GM12878 (cell line): ENCODE results near the gene TRPC3. TPM values are rescaled to one million over a fixed set of nuclear protein-coding genes. Genes with fewer than 3 reads are reported as not detected.

Experiments
- ATAC-seq: fragments of 200-7000 bp; cut with Tn5 transposase; 3 replicates; pipeline ENCODE4 v1.9.1; 2020; ENCODE audit warnings: mild to moderate bottlenecking, moderate library complexity
- BruUV-seq: library from RNA; stranded (reverse); fragments of 400-500 nt; replicated peaks from 2 replicates; lab custom pipeline; 2021; lab: Mats Ljungman, UMichigan
- CTCF ChIA-PET: fragments of 300-600 bp; sonication (Branson Sonifier 250); formaldehyde crosslinking; extraction: SDS; loops from one replicate; lab custom pipeline; 2021; ENCODE audit warnings: inconsistent platforms; lab: Yijun Ruan, JAX
- POLR2A ChIA-PET: fragments of 350-600 bp; formaldehyde crosslinking; extraction: SDS; loops from one replicate; lab custom pipeline; 2021; ENCODE audit warnings: inconsistent platforms; lab: Charles Lee
- RAD21 ChIA-PET: fragments of 300-600 bp; sonication (Branson Sonifier 250); formaldehyde crosslinking; loops from one replicate; lab custom pipeline; 2023; ENCODE audit warnings: antibody characterized with exemption; ENCODE audit not compliant: unreplicated experiment; lab: Charles Lee
- SMC1A ChIA-PET: fragments of 300-600 bp; sonication (Branson Sonifier 250); formaldehyde crosslinking; loops from one replicate; lab custom pipeline; 2023; ENCODE audit not compliant: unreplicated experiment, uncharacterized antibody; lab: Charles Lee
- DNase-seq: peaks from one replicate; pipeline ENCODE4 v3.0.0-alpha.2; 2011; ENCODE audit warnings: low read depth, low spot score
- FAIRE-seq: peaks from 3 replicates; lab custom pipeline; 2011; peaks lifted over from hg19 to GRCh38; lab: Jason Lieb, UNC
- H2AFZ ChIP-seq: 2 replicates; pipeline ENCODE4 v1.6.0; 2011; ENCODE audit warnings: low read depth, low read length, control low read depth; ENCODE audit not compliant: control insufficient read depth
- H3K27ac ChIP-seq: 2 replicates; pipeline ENCODE4 v1.5.1; 2011; ENCODE audit warnings: control low read depth; ENCODE audit not compliant: control insufficient read depth, insufficient read depth
- H3K27me3 ChIP-seq, 2 experiments: replicated peaks in 1 of 2; 2 replicates each; pipeline versions ENCODE4 v1.6.0 to v1.6.1; 2011; ENCODE audit warnings: low read length in 1 of 2; ENCODE audit not compliant: control insufficient read depth in 2 of 2, insufficient read depth in 2 of 2
- H3K36me3 ChIP-seq, 2 experiments: 2 replicates each; pipeline ENCODE4 v1.5.1; 2011; ENCODE audit warnings: low read length in 1 of 2; ENCODE audit not compliant: control insufficient read depth in 2 of 2, insufficient read depth in 2 of 2
- H3K4me1 ChIP-seq: 2 replicates; pipeline ENCODE4 v1.6.1; 2011; ENCODE audit warnings: mild to moderate bottlenecking, low read length, moderate library complexity, mixed read lengths; ENCODE audit not compliant: control insufficient read depth, insufficient read depth
- H3K4me2 ChIP-seq: 2 replicates; pipeline ENCODE4 v1.6.0; 2011; ENCODE audit warnings: control low read depth; ENCODE audit not compliant: control insufficient read depth, insufficient read depth
- H3K4me3 ChIP-seq: fragments of 200-600 bp; sonication (generic); 2 replicates; pipeline ENCODE4 v1.5.1; 2016
- H3K79me2 ChIP-seq: 2 replicates; pipeline ENCODE4 v1.6.0; 2011; ENCODE audit warnings: low read length; ENCODE audit not compliant: control insufficient read depth, insufficient read depth
- H3K9ac ChIP-seq: 2 replicates; pipeline ENCODE4 v1.8.0; 2011; ENCODE audit warnings: low read length, control low read depth, mixed read lengths; ENCODE audit not compliant: control insufficient read depth, insufficient read depth
- H3K9me3 ChIP-seq: replicated peaks from 3 replicates; pipeline ENCODE4 v1.5.1; 2011; ENCODE audit warnings: mild to moderate bottlenecking, low read length; ENCODE audit not compliant: control insufficient read depth, insufficient read depth
- H4K20me1 ChIP-seq: 2 replicates; pipeline ENCODE4 v1.6.0; 2011; ENCODE audit not compliant: control insufficient read depth, insufficient read depth
- FOXK2 ChIP-seq: fragments of 450-650 bp; IDR thresholded peaks from 2 replicates; pipeline ENCODE4 v1.6.1; 2017; ENCODE audit warnings: mild to moderate bottlenecking, moderate library complexity
- MYC ChIP-seq: IDR thresholded peaks from 2 replicates; pipeline ENCODE4 v1.6.1; 2011; ENCODE audit warnings: mild to moderate bottlenecking, low read length, moderate library complexity, inconsistent platforms; ENCODE audit not compliant: insufficient read depth, insufficient replicate concordance, insufficient read length, severe bottlenecking
- RAD21 ChIP-seq: IDR thresholded peaks from 2 replicates; pipeline ENCODE4 v1.6.1; 2011; ENCODE audit warnings: mild to moderate bottlenecking, low read depth, low read length, moderate library complexity; ENCODE audit not compliant: insufficient read depth
- SMAD1 ChIP-seq: fragments of 450-650 bp; IDR thresholded peaks from 2 replicates; pipeline ENCODE4 v1.6.1; 2018; ENCODE audit warnings: mild to moderate bottlenecking, low read depth; ENCODE audit not compliant: partially characterized antibody
- SP1 ChIP-seq: IDR thresholded peaks from one replicate; pipeline ENCODE4 v1.6.1; 2011; ENCODE audit warnings: low read depth, low read length
- SREBF2 ChIP-seq: IDR thresholded peaks from 2 replicates; pipeline ENCODE4 v1.6.1; 2012; ENCODE audit warnings: mild to moderate bottlenecking, low read length
- SRF ChIP-seq, 2 experiments: IDR thresholded peaks; 2 replicates each; pipeline ENCODE4 v1.6.1; 2011; ENCODE audit warnings: low read depth in 2 of 2, low read length in 2 of 2, mild to moderate bottlenecking in 1 of 2, moderate library complexity in 1 of 2
- STAT1 ChIP-seq: fragments of 450-650 bp; conservative IDR thresholded peaks from 2 replicates; pipeline ENCODE4 v1.6.1; 2014; ENCODE audit warnings: antibody characterized with exemption, mild to moderate bottlenecking
- TAF1 ChIP-seq: IDR thresholded peaks from 2 replicates; pipeline ENCODE4 v1.6.1; 2011; ENCODE audit warnings: mild to moderate bottlenecking, low read depth, low read length, borderline replicate concordance
- TARDBP ChIP-seq: IDR thresholded peaks from 2 replicates; pipeline ENCODE4 v1.6.1; 2016; ENCODE audit warnings: borderline replicate concordance
- YBX1 ChIP-seq: fragments of 450-650 bp; IDR thresholded peaks from 2 replicates; pipeline ENCODE4 v1.6.1; 2016; ENCODE audit warnings: antibody characterized with exemption
- ZSCAN29 ChIP-seq: fragments of 450-650 bp; IDR thresholded peaks from 2 replicates; pipeline ENCODE4 v1.6.1; 2017; ENCODE audit warnings: mild to moderate bottlenecking, moderate library complexity
- WGBS: methylation state at CpG from one replicate; pipeline ENCODE4 v1.1.6; 2016; ENCODE audit warnings: low lambda C conversion rate; ENCODE audit not compliant: insufficient replicate concordance, insufficient coverage; ENCODE audit errors: missing lambda C conversion rate; 5-methylcytosine and 5-hydroxymethylcytosine counted together
- in situ Hi-C: fragments of 300-500 bp; cut with MboI; formaldehyde crosslinking; loops from 9 replicates; pipeline ENCODE4 v1.14.3; 2018; ENCODE audit warnings: mixed read lengths
- intact Hi-C: fragments of 100-400 bp; cut with micrococcal nuclease; formaldehyde crosslinking; loops from one replicate; pipeline ENCODE4 v1.14.2; 2022; ENCODE audit not compliant: unreplicated experiment
- polyA plus RNA-seq, 11 experiments: library from polyadenylated mRNA; depleted of rRNA in 4 of 11; unstranded in 6 of 11; stranded (reverse) in 5 of 11; fragments of >200 nt; fragmentation: Nextera tagmentation in 4 of 11; fragmentation: Illumina TruSeq in 1 of 11; extraction: Ambion mirVana in 4 of 11; extraction: Trizol in 1 of 11; gene quantifications; 1 replicate in 1 of 11; 2 replicates in 10 of 11; pipeline versions ENCODE4 v1.2.1 to v1.2.3, GENCODE V29; 2011 to 2016; ENCODE audit warnings: inconsistent platforms in 2 of 11, missing spikeins in 2 of 11, low read depth in 1 of 11
- total RNA-seq, 4 experiments: library from RNA; depleted of rRNA in 3 of 4; stranded (reverse); fragments of >200 nt in 3 of 4; fragmentation: Illumina TruSeq in 1 of 4; extraction: Trizol in 1 of 4; gene quantifications; 2 replicates each; pipeline versions ENCODE4 v1.2.1 to v1.2.3, GENCODE V29; 2013 to 2021
- TF ChIP-seq, protein P1 (sequence below): IDR thresholded peaks from 2 replicates; pipeline ENCODE4 v1.6.1; 2012; ENCODE audit warnings: low read depth, low read length, improper control_type of control experiment

Gene TRPC3
- total and polyA plus RNA-seq, 10 of the 15 experiments (the other 5 are each of a cell fraction or from before 2014, with no cell fraction given), result not detected

DNA sequence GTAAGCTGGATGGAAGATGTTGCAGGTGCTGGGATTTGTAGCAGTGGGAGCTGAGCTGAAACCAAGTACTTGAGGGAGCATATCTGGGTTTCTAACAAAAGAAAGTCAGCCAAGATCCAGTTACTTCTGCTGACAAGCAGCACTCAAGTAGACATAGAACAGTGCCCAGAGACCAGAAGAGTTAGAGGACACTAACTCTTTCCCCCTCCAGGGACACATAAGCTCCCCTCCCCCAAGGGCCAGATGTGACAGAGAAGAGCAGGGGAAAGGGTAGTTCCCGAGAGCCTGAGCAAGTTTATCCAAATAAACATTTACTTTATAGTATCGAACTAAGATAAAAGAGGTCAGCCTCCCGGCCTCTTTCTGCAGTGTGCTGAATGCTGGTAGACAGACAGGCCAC lies 12.2 kb downstream of the TRPC3 start:
- in situ Hi-C loops (no loop called here), intact Hi-C loops (no loop called here)
- CTCF ChIA-PET, result interaction anchor here (1.2 kb wide), 1 partner anchor 638 kb away, joined by 4 read pairs; no protein-coding TSS in a partner anchor
- Histone ChIP-seq H2AFZ (no peak overlapping the region), H3K27me3 (peaks cover 0 to 6% of the 10 kb centered on the region in 2 experiments; a peak in 2 of 4 replicates), H3K79me2 (no peaks in the 10 kb centered on the region), H4K20me1 (no peaks in the 10 kb centered on the region), H3K4me1 (no peaks in the 10 kb centered on the region), H3K4me3 (no peak overlapping the region), H3K9ac (no peak overlapping the region), H3K36me3 (no peaks in the 10 kb centered on the region), H3K4me2 (no peak overlapping the region), H3K9me3 (no peaks in the 10 kb centered on the region), H3K27ac (no peak overlapping the region)
- RAD21 ChIA-PET, result no interaction called here
- WGBS, result 19% methylated on average over 3 of the region's 3 CpGs
- DNase-seq (no peak), FAIRE-seq (no peak), ATAC-seq (no peak)
- POLR2A ChIA-PET, result interaction anchor here (0.5 to 0.6 kb wide), 2 partner anchors 9 to 1079 kb away, joined by 3 read pairs; no protein-coding TSS in a partner anchor
- no TSS peak for BruUV-seq
- SMC1A ChIA-PET, result no interaction called here
- TF ChIP-seq YBX1 (no peak), MYC (no peak)

GRCh38 chr4:121938282-121939092 lies 13.4 kb downstream of the TRPC3 start:
- Histone ChIP-seq H3K36me3 (no peaks in the 10 kb centered on the region), H3K9ac (no peak overlapping the region), H3K4me2 (no peak overlapping the region), H3K4me1 (no peaks in the 10 kb centered on the region), H2AFZ (no peak overlapping the region), H3K79me2 (no peaks in the 10 kb centered on the region), H3K9me3 (no peaks in the 10 kb centered on the region), H3K4me3 (no peak overlapping the region), H3K27me3 (peaks cover 0 to 6% of the 10 kb centered on the region in 2 experiments; a peak in 2 of 4 replicates), H3K27ac (no peak overlapping the region), H4K20me1 (no peaks in the 10 kb centered on the region)
- no TSS peak for BruUV-seq
- no peak for TF ChIP-seq SRF (IDR thresholded peaks at IDR 0.05; ENCODE audit: low read depth in 2 of 2, low read length in 2 of 2)
- TF ChIP-seq TAF1, result no peak
- no peak for TF ChIP-seq SMAD1
- no peak for TF ChIP-seq STAT1
- TF ChIP-seq SP1, result no peak
- no peak for TF ChIP-seq RAD21
- no peak for TF ChIP-seq SREBF2
- no peak for TF ChIP-seq ZSCAN29
- no peak for TF ChIP-seq TARDBP
- TF ChIP-seq, protein P1, sequence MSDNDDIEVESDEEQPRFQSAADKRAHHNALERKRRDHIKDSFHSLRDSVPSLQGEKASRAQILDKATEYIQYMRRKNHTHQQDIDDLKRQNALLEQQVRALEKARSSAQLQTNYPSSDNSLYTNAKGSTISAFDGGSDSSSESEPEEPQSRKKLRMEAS, result no peak
- no peak for TF ChIP-seq FOXK2
- intact Hi-C loops, result no loop called here
- in situ Hi-C loops, result no loop called here
- no peak for DNase-seq
- ChIA-PET POLR2A (no interaction called here), SMC1A (interaction anchor here (1.6 kb wide), 1 partner anchor 38 kb away, joined by 5 read pairs; no protein-coding TSS in a partner anchor), CTCF (interaction anchor here (1.2 kb wide), 1 partner anchor 38 kb away, joined by 3 read pairs; no protein-coding TSS in a partner anchor), RAD21 (no interaction called here)
- FAIRE-seq, result no peak
- 2% methylated on average over 5 of the region's 5 CpGs for WGBS
- ATAC-seq, result no peak
